ENCODE measurements around the gene HMGN5. TPM values are rescaled to one million over a fixed set of nuclear protein-coding genes. Genes with fewer than 3 reads are reported as not detected.

HMGN5 gene
- total RNA-seq, 1 experiment from 2014 or later = 13.0 TPM

GRCh38 chrX:81232218-81232617 is 30.5 kb upstream of the HMGN5 start:
- TF ChIP-seq CTCF (conservative IDR thresholded peaks at IDR 0.05) = no peak
- no peak overlapping the region for H4K91ac ChIP-seq (ENCODE audit: insufficient read length, low read depth, low read length)
- no peaks in the 10 kb centered on the region for H3K23me2 ChIP-seq (ENCODE audit: insufficient read length, low read depth, low read length, poor library complexity, severe bottlenecking)
- Mint-ChIP-seq H3K4me1 (peaks cover 9 to 10% of the 10 kb centered on the region in 2 experiments), H3K36me3 (ENCODE audit: insufficient read depth in 1 of 3, low read depth in 3 of 3) (peaks cover 3 to 8% (median 8%) of the 10 kb centered on the region in 3 experiments; a peak in 5 of 7 replicates), H3K27me3 (ENCODE audit: low read depth) (no peaks in the 10 kb centered on the region), H3K9me3 (peaks cover 62 to 69% of the 10 kb centered on the region in 2 experiments), H3K4me3 (no peak overlapping the region), H3K27ac (no peak overlapping the region)
- peaks cover 1% of the 10 kb centered on the region for H3K9me3 ChIP-seq (ENCODE audit: control insufficient read depth, low read depth, low read length)
- no peaks in the 10 kb centered on the region for H3K4me1 ChIP-seq (ENCODE audit: insufficient read depth, low read length)
- H3K27me3 ChIP-seq (ENCODE audit: insufficient read depth, low read length) = no peaks in the 10 kb centered on the region
- H2BK120ac ChIP-seq (ENCODE audit: low read depth, low read length, poor library complexity, severe bottlenecking) = no peak overlapping the region
- no peak overlapping the region for H3K14ac ChIP-seq (ENCODE audit: insufficient read depth, low read length)
- no peak for DNase-seq
- H3T11ph ChIP-seq (ENCODE audit: low read length) = no peak overlapping the region
- no peaks in the 10 kb centered on the region for H3K79me1 ChIP-seq (ENCODE audit: insufficient read depth, low read depth, low read length, poor library complexity, severe bottlenecking)
- H2AK5ac ChIP-seq (ENCODE audit: insufficient read length, low read length) = no peak overlapping the region
- no peak overlapping the region for H4K5ac ChIP-seq (ENCODE audit: insufficient read length, low read depth, low read length)
- H3K23ac ChIP-seq (ENCODE audit: insufficient read length, low read depth, low read length) = no peak overlapping the region
- no peak overlapping the region for H4K8ac ChIP-seq (replicated peaks; ENCODE audit: insufficient read length, low read depth, low read length)
- no peak overlapping the region for H2BK5ac ChIP-seq (ENCODE audit: insufficient read length, low read length)
- no peak overlapping the region for H3K4ac ChIP-seq (ENCODE audit: low read depth, low read length)
- no peak overlapping the region for H2AFZ ChIP-seq (ENCODE audit: low read length)
- H4K20me1 ChIP-seq (ENCODE audit: control insufficient read depth, insufficient read depth, insufficient read length) = no peaks in the 10 kb centered on the region
- no peak overlapping the region for H2BK15ac ChIP-seq (ENCODE audit: low read depth, low read length)
- no peak overlapping the region for H3K4me2 ChIP-seq (ENCODE audit: insufficient read depth, insufficient read length, low read length)
- H2BK20ac ChIP-seq (ENCODE audit: low read depth, low read length, poor library complexity, severe bottlenecking) = no peak overlapping the region
- H3K9ac ChIP-seq (ENCODE audit: extremely low read depth, insufficient read length, low read length) = no peak overlapping the region
- no peak overlapping the region for H3K18ac ChIP-seq (ENCODE audit: insufficient read length, low read depth, low read length)
- H3K79me2 ChIP-seq (ENCODE audit: insufficient read depth, low read length) = no peaks in the 10 kb centered on the region
- WGBS (ENCODE audit: extremely low coverage, insufficient read length, low lambda C conversion rate) = 100% methylated on average over 1 of the region's 1 CpG
- no peak overlapping the region for H2BK12ac ChIP-seq (ENCODE audit: insufficient read length, low read depth, low read length)
- no peak overlapping the region for H3K27ac ChIP-seq (ENCODE audit: insufficient read length, low read depth, low read length)
- no peak overlapping the region for H3K56ac ChIP-seq (ENCODE audit: insufficient read length, low read depth, low read length)
